Measurements from ENCODE around the gene ABCF3.
"Not testable (repeated sequence)": the region's sequence is repeated elsewhere in the genome, so short reads cannot be mapped to it uniquely, and the experiment has no call there.

Gene ABCF3

GRCh38 chr3:184145751-184146270, 40.2 kb upstream of the ABCF3 start:
- Histone ChIP-seq H3K27me3 (ENCODE audit: low read length) (no peaks in the 10 kb centered on the region), H3K79me2 (ENCODE audit: insufficient read depth, low read length) (no peaks in the 10 kb centered on the region), H3K36me3 (ENCODE audit: low read length) (peaks cover 3% of the 10 kb centered on the region; the same call in 1 of the 2 replicates), H2AFZ (ENCODE audit: low read depth, low read length, severe bottlenecking) (no peak overlapping the region), H3K9me2 (replicated peaks; ENCODE audit: insufficient read depth, low read length) (no peaks in the 10 kb centered on the region), H3F3A (ENCODE audit: insufficient read depth) (no peaks in the 10 kb centered on the region), H3K9ac (ENCODE audit: low read length) (no peak overlapping the region), H3K9me3 (ENCODE audit: insufficient read depth, low read length) (no peaks in the 10 kb centered on the region), H3K4me2 (ENCODE audit: low read depth, low read length, poor library complexity, severe bottlenecking) (no peak overlapping the region), H3K4me3 (ENCODE audit: insufficient read depth, low read length, poor library complexity, severe bottlenecking) (no peak overlapping the region), H3K27ac (ENCODE audit: low read depth, low read length) (no peak overlapping the region), H4K20me1 (ENCODE audit: low read depth, low read length) (no peaks in the 10 kb centered on the region)
- TF ChIP-seq EZH2phosphoT487 (conservative IDR thresholded peaks at IDR 0.05; ENCODE audit: low read length) (no peak), CTCF (IDR thresholded peaks at IDR 0.05; ENCODE audit: insufficient read depth, low read length, poor library complexity, severe bottlenecking) (no peak)

- H3K9me3 ChIP-seq (ENCODE audit: insufficient read depth, low read length): no peaks in the 10 kb centered on the region
- no peaks in the 10 kb centered on the region for H3F3A ChIP-seq (ENCODE audit: insufficient read depth)
- H2AFZ ChIP-seq (ENCODE audit: low read depth, low read length, severe bottlenecking): no peak overlapping the region
- H3K36me3 ChIP-seq (ENCODE audit: low read length): no peaks in the 10 kb centered on the region
- TF ChIP-seq EZH2phosphoT487 (conservative IDR thresholded peaks at IDR 0.05; ENCODE audit: low read length) (no peak), CTCF (IDR thresholded peaks at IDR 0.05; ENCODE audit: insufficient read depth, low read length, poor library complexity, severe bottlenecking) (no peak)
- H3K79me2 ChIP-seq (ENCODE audit: insufficient read depth, low read length): no peaks in the 10 kb centered on the region
- H3K9me2 ChIP-seq (replicated peaks; ENCODE audit: insufficient read depth, low read length): no peaks in the 10 kb centered on the region
- H4K20me1 ChIP-seq (ENCODE audit: low read depth, low read length): no peaks in the 10 kb centered on the region
- H3K9ac ChIP-seq (ENCODE audit: low read length): no peak overlapping the region
- H3K4me3 ChIP-seq (ENCODE audit: insufficient read depth, low read length, poor library complexity, severe bottlenecking): no peak overlapping the region
- no peak overlapping the region for H3K27ac ChIP-seq (ENCODE audit: low read depth, low read length)
- H3K4me2 ChIP-seq (ENCODE audit: low read depth, low read length, poor library complexity, severe bottlenecking): no peak overlapping the region
- no peaks in the 10 kb centered on the region for H3K27me3 ChIP-seq (ENCODE audit: low read length)
Observed at GRCh38 chr3:184148076-184148475, 37.9 kb upstream of the ABCF3 start.

GRCh38 chr3:184149123-184149522, 36.9 kb upstream of the ABCF3 start:
- H3K27ac ChIP-seq (ENCODE audit: low read depth, low read length): no peak overlapping the region
- H3K27me3 ChIP-seq (ENCODE audit: low read length): no peaks in the 10 kb centered on the region

GRCh38 chr3:184149770-184150169, 36.2 kb upstream of the ABCF3 start:
- not testable (repeated sequence) for H2AFZ ChIP-seq (ENCODE audit: low read depth, low read length, severe bottlenecking); H3K36me3 ChIP-seq (ENCODE audit: low read length); H3K27ac ChIP-seq (ENCODE audit: low read depth, low read length); H3K79me2 ChIP-seq (ENCODE audit: insufficient read depth, low read length); H3K9me3 ChIP-seq (ENCODE audit: insufficient read depth, low read length); H3K9me2 ChIP-seq (replicated peaks; ENCODE audit: insufficient read depth, low read length); H3K9ac ChIP-seq (ENCODE audit: low read length); H4K20me1 ChIP-seq (ENCODE audit: low read depth, low read length); H3K4me2 ChIP-seq (ENCODE audit: low read depth, low read length, poor library complexity, severe bottlenecking); H3K4me3 ChIP-seq (ENCODE audit: insufficient read depth, low read length, poor library complexity, severe bottlenecking); H3K27me3 ChIP-seq (ENCODE audit: low read length)
- peaks cover 11% of the 10 kb centered on the region for H3F3A ChIP-seq (ENCODE audit: insufficient read depth)

More at GRCh38 chr3:184149123-184149522, 36.9 kb upstream of the ABCF3 start:
- TF ChIP-seq EZH2phosphoT487 (conservative IDR thresholded peaks at IDR 0.05; ENCODE audit: low read length): no peak
- Histone ChIP-seq H3K4me2 (ENCODE audit: low read depth, low read length, poor library complexity, severe bottlenecking) (no peak overlapping the region), H3K9me3 (ENCODE audit: insufficient read depth, low read length) (no peaks in the 10 kb centered on the region), H3F3A (ENCODE audit: insufficient read depth) (peaks cover 6% of the 10 kb centered on the region; the same call in 1 of the 2 replicates), H3K79me2 (ENCODE audit: insufficient read depth, low read length) (no peaks in the 10 kb centered on the region), H3K36me3 (ENCODE audit: low read length) (no peaks in the 10 kb centered on the region), H3K4me3 (ENCODE audit: insufficient read depth, low read length, poor library complexity, severe bottlenecking) (no peak overlapping the region), H3K9me2 (replicated peaks; ENCODE audit: insufficient read depth, low read length) (no peaks in the 10 kb centered on the region), H4K20me1 (ENCODE audit: low read depth, low read length) (no peaks in the 10 kb centered on the region), H2AFZ (ENCODE audit: low read depth, low read length, severe bottlenecking) (no peak overlapping the region), H3K9ac (ENCODE audit: low read length) (no peak overlapping the region)
